ENCODE data around the gene LINGO4.

Gene LINGO4

DNA sequence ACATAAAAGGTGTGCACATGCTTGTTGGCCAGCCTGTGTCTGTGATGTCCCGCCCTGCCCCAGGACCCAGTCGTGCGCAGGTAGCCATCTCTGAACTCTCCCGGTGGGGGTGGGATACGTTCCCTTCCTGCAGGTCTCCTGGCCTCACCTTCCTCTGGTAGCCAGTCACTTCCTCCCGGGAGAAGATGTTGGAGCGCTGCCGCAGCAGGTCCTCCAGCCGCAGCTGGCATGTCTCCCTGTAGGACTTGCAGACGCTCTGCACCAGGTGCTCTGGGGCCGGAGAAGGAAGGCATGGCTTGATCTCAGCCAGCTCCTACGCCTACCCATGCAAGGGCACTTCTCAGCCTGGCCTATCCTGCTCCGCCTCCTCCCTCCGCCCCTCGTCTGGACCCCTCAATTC lies 9.2 kb upstream of the LINGO4 start:
- no peak for DNase-seq (ENCODE audit: low read depth in 2 of 2)

DNA sequence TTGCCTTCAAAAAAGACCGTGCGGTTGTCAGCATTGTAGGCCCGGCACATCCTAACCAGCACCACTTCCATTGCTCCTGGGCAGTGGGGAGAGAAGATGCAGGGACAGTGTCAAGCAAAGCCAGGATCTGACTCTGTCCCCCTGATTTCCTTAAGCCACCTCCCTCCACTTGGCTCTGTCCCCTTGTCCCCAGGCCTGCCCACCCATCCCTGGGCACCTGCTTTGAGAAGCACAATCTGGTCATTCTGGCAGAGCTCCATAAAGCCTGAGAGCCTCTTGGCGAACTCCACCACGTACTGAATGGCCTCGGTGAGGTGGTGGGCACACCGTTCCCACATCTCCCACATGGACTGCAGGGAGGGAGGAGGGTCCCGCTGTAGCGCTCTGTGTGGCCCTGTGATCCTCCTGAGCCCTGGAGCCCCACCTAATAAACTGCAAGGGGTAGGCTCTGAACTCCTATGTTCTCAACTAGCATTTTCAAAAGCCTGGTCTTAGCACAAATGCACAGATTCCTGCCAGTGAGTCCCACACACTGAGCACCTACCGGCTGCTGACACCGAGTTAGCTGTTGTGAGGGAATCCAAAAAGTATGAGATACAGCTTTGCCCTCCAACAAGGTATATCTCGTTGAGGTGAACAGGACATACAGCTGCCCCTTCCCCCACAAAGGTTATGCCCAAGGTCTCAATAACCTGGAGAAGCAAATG lies 8.2 kb upstream of the LINGO4 start:
- DNase-seq (ENCODE audit: low read depth in 2 of 2): no peak

DNA sequence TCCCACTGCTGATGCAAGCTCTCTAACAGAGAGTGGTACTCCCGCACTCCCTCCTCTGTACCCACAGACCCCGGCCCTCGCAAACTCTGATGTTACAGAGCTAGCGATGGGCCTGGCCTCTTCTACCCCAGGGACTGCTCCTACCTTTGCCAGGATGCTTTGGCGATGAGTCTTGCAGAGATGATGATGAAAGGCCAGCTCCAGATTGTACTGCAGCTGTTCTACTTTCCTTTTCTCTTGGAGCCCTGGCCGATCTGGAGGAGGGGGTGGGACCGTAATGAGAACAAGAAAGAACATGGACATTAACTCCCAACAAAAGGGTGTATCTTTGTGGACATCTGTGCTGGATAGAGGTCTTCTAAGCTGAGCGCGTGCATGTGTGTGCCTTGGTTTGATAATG lies 6.0 kb upstream of the LINGO4 start:
- peak in 1 of 2 experiments; percentile 5 for DNase-seq (ENCODE audit: low read depth in 2 of 2)

DNA sequence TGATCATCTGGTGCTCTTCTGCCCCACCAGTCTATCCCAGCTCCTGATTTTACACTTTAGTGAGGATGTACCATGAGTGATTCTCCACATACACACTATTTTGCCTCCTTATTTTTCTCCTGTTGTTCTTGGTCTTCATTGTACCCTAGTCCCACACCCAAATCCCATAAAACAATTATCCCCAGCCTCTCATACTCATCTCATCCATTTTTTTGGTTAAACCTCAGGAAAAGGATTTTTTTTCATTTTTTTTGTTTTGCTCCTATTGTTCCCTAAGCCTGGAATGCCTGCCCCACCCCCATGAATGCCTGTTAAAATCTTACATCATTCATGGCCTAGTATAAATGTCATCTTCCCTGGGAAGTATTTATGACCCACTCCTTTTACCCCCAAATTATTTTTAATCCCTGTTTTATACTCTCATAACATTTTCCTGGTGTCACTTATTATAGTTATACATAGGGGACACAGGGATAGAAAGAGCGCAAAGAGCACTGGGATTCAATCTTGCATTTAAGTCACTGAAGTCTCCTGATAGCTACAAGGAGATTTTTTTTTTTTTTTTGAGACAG lies 4.9 kb upstream of the LINGO4 start:
- no peak for DNase-seq (ENCODE audit: low read depth in 2 of 2)

DNA sequence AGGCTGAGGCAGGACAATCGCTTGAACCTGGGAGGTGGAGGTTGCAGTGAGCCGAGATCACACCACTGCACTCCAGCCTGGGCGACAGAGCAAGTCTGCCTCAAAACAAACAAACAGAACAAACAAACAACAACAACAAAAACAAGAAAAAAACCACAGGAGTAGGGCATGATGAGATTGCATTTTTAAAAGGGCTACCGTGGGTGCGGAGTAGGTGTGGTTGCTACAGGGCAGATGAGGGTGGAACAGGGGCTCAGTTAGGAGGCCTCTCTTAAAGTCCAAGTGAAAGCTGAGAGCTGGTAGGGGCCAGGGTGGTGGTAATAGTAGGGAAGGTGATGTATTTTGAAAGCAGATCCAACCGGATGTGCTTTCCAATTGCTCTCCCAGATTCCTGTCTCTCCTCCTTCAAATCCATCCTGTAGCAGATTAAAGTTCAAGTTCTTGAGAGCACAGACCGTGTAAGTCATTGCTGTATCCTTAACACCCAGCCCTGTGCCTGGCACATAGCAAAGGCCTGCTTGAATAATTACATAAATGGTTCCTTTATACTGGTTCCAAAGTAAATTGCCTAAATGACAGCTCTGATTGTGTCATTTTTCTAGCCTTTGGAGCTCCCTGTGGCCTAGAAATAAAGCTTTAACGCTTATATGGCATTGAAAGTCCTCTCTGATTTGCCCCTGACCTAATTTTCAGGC lies 4.2 kb upstream of the LINGO4 start:
- DNase-seq (ENCODE audit: low read depth in 2 of 2): no peak

DNA sequence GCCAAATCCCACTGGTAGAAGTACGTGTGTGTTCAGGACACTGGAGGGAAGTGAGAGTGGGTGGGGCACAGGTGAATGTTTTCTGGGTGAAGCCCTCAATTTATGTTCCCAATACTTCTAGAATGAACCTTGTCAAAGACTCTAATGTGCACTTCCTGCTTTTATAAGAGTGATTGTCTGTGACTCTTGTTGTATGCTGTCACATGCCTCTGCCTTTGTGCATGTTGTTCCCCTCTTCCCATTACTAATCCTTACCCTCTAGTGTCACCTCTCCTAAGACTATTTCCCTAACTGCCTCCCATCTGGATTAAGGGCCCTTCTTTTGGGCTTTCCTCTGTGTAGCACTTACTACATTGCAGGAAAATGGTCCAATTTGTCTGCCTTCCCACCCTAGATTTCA lies 2.5 kb upstream of the LINGO4 start:
- no peak for DNase-seq (ENCODE audit: low read depth in 2 of 2)

DNA sequence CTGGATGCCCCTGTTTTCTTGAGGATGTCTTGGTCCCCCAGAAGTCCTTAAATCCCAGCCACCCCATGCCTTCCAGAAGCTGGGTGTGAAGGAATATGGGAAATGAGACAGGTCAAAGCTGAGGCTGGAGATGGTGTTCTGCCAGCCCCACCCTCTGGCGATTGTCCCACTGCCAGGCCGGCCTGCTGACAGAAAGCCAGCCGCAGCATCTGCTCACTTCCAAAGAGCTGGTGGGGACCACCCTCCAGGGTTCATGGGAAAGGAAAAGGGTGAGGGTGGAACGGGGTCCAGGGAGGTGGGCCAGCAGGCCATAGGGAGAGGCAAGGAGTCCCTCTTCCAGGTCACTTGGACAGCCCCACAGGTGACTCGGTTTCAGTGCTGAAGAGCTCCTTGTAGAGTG lies 1.9 kb upstream of the LINGO4 start:
- DNase-seq (ENCODE audit: low read depth in 2 of 2): no peak

DNA sequence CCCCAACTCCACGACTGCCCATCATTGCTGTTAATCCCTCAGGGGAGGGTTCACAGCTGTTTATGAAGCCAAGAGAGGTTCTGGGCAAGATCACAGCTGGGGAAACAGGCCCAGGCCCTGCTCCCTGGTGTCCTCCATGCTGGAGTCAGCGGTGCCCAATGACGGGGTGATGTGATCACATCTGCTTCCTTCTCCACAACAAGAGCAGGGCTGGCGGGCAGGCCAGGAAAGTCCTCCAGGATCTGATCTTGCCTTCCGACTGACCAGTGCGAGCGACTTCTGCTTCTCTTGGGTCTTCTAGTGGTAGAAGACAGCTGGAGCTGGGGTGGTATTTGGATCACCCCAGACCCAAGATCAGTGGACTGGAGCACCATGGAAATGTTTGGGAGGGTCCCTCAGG lies 951 bp upstream of the LINGO4 start:
- DNase-seq (ENCODE audit: low read depth in 2 of 2): no peak

DNA sequence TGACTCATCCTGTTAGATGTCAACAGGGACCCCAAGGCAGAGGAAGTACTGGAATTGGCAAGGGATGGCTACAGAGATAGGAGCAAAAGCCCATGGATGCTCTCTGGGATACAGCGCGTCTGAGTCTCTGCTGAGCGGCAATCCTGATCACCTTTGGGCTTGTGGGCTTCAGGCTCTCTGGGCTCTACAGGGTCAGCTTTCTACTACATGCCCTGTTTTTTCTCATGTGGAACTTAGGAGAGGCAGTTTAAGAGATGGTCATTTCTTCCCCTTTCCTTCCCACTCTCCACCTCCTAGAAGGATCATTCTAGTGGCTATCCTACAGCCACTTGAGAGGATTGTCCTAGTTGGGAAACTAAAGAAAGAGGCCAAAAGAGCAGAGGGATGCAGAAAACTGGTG lies 1.3 kb downstream of the LINGO4 start:
- no peak for DNase-seq (ENCODE audit: low read depth in 2 of 2)

DNA sequence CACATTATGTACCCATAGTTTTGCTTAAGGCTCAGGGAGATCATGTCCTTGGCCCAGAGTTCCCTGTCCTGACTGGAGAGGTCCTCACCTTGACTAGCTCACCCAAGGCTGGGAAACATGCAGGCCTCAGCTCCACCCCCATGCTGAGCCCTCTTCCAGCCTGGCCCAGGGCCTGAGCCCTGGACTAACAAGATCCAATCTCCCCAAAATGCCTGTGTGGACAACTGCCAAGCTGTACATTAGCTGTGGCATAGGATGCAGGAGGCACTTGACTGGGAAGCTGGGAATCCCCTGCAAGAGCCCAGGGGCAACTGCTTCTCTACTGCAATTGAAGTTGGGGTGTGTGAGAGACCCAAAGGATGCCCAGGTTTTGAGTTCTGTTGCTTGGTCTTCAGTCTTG lies 2.1 kb downstream of the LINGO4 start:
- no peak for DNase-seq (ENCODE audit: low read depth in 2 of 2)

DNA sequence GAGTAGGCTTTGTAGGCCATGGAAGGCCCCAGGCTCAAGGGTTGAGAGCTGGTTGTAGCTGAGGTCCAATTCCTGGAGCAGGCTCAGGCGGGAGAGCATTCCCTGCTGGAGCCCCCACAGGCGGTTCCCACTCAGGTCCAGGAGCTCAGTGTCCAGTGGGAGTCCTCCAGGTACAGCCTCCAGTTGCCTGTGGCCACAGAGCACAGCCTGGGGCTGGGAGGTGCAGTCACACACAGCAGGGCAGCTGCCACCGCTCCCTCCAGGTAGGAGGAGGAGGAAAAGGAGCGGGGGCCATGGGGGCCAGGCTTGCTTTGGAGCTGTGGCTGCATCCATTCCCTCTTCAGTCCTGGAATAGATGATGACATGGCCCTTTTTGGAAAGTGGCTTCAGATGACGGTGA lies 2.8 kb downstream of the LINGO4 start:
- no peak for DNase-seq (ENCODE audit: low read depth in 2 of 2)

DNA sequence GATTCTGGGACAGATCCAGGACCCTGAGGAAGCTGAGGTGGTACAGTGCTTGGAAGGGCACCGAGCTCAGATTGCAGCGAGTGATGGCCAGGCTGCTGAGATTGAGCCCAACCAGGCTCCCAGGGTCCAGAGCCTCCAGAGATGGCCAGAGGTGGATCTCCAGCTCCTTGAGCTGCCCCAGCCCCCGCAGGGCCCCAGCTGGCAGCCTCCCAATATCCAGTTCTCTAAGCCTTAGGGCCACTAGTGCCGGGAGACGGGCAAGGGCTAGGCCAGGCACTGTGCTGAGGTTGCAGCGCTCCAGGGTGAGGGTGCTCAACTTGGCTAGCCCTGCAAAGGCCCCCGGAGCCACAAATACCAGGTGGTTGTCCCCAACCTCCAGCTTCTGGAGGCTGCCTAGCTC lies 3.4 kb downstream of the LINGO4 start:
- DNase-seq (ENCODE audit: low read depth in 2 of 2): no peak

DNA sequence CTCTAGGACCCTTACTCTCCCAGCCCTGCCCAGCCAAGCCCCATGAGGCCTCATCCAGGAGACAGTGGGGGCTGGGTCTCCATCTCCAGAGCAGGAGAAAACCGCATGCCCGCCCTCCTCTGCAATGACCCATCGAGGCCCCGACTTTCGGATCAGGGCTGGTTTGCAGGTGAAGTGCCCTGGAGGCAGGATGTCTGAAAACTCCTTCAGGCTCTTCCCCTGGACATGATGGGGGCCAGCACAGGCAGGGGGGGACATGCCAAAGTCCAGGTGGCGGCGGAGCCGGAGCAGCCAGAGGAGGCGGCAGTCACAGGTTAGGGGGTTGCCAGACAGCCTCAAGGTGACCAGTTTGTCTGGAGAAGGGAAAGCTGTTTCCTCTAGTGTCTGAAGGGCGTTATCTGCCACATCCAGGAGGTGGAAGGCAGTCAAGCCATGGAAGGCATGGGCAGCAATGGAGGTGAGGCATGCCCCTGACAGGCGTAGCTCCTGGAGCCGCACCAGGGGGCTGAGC lies 3.9 kb downstream of the LINGO4 start:
- no peak for DNase-seq (ENCODE audit: low read depth in 2 of 2)

DNA sequence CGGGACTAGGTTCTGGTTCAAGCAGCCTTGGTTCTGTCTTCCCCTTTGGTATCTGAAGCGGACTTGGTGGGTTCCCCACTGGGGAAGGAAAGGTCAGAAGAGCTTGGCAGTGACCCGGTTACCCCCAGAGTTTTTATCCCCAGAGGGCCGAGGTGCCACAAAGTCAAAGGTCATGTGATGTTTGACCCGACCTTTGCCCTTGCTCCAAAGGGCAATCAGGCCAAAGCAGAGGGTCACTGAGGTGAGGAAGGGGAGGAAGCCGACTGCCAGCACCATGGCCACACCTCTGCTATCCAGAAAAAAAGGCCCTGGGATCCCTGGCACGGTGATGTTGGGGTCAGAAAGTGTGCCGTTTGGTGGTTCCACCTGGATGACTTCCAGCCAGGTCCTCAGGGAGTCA lies 4.4 kb downstream of the LINGO4 start:
- DNase-seq (ENCODE audit: low read depth in 2 of 2): no peak

DNA sequence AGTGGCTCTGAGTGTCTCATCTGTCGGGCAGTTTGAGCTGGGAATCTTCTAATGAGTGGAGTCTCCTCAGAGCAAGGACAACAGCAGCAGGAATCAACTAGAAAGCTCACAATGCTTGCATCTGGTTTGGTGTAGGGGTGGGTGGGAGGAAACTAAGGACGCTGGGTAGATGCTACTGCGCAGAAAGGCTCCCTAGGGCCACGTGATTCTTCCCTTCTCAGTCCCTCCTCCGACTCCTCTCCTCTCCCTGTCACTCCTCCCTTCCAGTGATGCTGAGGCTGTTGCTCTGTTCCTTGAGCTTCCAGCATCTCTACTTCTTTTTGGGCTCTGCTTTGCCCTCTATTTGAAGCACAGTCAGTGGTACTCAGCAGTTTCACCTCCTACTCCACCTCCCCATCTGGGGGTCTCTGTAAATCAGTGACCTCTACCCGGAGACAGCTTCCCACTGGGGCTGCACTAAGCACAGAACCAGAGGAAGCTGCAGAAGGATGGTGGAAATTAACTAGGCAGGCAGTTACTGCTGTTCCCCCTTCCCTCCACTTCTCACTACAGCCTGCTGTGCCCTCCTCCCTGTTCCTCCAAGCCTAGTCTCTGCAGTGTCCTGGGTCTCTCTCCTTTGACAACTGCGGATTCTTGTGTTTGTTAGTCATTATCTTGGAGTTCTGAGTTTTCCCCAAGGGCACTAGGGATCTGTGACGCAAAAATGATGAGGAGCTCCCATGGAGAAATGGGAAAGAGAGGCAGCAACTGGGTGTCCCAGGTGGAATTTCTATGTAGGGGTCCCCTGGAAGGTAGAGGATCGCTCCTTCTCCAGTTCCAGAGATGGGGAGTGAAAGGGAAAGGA lies 5.8 kb downstream of the LINGO4 start:
- DNase-seq (ENCODE audit: low read depth in 2 of 2): no peak

DNA sequence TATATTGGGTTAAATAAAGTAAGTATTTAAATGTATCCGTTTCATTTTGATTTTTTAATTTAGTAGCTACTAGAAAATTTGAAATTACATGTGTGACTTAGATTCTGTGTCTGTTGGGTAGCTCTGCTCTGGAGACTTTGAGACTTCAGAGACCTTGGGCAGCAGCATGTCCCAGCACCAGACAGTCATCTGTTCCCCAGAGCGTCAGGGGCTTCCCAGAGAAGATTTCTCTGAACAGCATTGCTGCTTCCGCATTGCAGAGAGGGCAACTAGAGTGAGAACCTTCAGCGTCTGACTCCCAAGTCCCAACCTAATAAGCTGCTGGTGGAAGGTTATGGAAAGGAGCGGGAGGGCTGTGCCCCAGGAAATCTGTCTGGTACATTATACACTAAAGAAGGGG lies 6.6 kb downstream of the LINGO4 start:
- no peak for DNase-seq (ENCODE audit: low read depth in 2 of 2)

DNA sequence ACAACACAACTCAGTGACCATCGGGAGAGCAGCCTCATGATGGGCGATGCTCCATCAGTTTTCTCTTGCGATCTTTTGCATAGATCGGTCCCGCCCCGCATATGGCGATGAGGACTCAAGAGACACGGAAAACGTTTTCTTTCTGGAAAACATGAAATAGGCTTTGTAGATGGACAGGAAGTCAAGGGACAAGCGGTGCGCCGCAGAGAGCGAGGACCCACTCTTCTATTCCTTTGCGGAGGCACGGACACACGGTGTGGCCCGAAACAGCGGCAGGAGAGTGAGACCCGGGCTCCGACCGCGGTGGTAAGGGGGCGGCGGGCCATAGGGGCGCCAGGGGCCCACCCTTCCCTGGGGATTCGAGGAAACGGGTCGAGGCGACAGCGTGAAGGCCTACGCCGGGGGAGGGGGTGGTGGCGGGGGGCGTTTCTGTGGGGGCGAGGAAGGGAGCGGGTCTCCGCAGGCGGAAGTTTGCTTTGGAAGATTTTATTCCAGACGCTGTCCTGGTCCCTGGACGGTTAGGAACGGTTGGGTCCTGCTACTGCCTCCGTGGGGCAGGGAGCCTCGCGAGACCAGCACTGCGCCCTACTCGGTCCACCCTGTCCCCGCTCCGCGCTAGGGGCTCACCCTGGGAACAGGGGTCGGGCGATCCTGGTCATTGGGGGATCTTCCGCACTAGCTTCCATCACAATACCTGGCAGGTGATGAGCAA lies 14.1 kb downstream of the LINGO4 start:
- no peak for DNase-seq (ENCODE audit: low read depth in 2 of 2)

DNA sequence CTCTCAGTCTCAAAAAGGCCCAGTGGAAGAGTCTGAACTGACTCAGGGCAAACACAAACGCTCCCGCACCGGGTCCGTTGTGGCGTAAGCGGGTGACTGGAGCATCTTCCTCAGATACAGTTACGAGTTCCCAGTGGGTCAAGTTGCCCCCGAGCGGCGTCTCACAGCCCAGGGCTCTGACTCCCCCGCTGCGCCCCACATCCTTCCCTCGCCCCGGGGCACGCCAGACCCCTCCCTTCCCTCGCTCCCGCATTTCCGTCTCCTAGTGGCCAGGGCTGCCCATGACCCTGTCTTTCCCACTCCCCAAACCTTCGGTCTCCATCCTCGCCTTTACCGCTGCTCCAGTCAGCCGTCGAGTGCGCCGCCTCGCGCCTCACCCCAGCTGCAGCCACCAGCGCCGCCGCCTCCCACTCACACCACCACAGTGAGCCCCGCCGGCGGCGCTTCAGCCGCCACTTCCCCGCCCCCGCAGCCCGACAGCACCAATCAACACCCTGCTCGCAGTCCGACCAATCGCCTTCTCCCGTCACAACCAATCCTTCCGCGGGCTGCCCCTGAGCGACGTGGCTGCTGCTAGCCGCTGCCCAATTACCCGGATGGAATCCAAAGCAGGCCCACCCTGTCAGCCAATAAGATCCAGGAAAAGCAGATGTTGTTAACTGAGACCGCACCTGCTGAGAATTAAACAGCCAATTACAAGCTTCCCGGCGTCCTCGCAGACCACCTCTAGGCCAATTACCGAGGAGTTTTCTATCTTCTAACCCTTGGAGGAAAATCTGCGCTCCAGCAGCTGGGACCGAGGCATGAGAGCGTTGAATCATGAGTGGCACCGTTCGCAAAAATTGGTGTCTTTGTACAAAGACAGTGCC lies 14.9 kb downstream of the LINGO4 start, which contains the start of gene TDRKH:
TDRKH (minus strand) TSS at position 430 of the 869 bp plus-strand sequence. CDS start 7,478 bp downstream, outside the sequence.
- DNase-seq (ENCODE audit: low read depth in 2 of 2): peak; percentile 98

DNA sequence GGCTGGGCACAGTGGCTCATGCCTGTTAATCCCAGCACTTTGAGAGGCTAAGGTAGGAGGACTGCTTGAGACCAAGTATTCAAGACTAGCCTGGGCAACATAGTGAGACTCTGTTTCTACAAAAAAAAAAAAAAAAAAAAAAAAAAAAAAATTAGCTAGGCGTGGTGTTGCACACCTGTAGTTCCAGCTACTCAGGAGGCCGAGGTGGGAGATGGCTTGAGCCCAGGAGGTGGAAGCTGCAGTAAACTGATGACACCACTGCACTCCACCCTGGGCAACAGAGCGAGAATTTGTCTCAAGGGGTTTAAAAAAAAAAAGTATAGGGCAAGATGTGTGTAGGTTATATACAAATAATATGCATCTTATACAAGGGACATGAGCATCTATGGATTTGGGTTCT lies 17.5 kb downstream of the LINGO4 start:
- no peak for DNase-seq (ENCODE audit: low read depth in 2 of 2)

DNA sequence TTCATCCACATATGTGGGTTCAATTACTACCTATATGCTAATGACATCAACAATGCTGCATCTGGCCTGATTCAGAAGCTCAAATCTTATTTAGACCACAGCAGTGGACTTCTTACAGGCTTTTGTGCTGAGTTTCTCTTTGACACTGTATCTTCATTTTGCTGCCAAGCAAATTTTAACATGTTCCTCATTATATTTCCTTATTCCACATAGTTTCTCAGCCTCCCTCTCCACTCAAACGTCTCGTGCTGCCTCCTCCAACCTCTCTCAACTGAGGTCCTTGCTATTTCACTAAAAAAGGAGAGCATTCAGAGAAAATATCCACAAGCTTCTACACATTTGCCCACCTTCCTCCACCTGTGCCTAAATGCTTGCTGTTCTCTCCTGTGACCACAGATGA lies 21.4 kb downstream of the LINGO4 start:
- DNase-seq (ENCODE audit: low read depth in 2 of 2): no peak
